Measurements from ENCODE around the gene UBP1.
"Not testable (repeated sequence)": the region's sequence is repeated elsewhere in the genome, so short reads cannot be mapped to it uniquely, and the experiment has no call there.

The UBP1 gene

DNA sequence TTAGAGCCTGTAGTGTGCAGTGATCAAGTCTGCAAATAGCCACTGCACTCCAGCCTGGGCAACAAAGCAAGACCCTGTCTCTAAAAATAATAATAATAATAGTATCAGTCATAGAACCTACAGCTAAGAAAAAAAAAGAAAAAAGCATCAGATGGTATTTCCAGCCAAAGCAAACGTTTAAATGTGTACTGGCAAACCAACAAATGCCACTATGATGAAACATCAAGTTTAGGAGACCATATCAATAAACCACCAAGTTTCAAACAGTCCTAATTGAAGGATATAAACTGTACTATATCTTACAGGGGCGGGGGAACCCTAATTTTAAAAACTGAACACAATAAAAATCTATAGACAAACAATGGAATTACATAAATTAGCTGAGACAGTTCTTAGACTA is 6.4 kb downstream of the UBP1 start:
- DNase-seq (ENCODE audit: low read depth in 2 of 2): no peak

DNA sequence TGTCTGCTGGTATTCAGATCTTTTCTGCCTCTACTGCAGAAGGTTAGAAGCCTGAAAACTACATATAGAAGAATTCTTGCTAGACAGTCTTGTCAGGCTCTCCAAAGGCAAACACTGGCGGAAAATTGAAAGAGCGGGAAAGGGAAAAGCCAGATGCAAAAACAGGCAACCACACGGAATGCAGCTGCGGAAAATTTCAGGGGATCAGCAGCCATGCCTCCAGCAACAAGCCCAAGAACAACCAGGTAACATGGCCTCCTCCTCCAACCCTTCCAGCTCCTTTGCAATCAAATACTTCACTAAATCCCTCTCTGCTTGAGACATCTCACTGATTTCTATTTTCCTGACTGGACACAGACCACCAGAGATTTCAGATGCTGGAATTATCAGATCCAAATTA is 9.6 kb downstream of the UBP1 start:
- no peak for DNase-seq (ENCODE audit: low read depth in 2 of 2)

DNA sequence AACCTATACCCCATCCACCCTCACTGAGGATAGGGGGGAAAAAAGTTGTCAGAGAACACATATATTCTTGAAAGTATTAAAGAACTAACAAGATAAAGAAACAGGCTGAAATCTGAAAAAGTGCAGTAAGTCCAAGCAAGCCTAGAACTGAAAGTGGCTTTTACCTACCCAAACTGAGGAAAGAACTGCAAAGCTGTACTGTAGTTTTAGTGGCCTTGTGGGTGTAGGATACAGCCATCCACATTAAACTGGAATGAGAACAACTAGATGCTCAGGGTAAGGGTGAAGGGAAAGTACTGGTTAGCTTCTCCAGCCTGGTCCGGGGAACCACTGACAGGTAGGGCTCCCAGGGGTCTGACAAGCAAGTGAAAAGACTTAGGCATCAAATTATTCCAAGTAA is 10.1 kb downstream of the UBP1 start:
- DNase-seq (ENCODE audit: low read depth in 2 of 2): no peak

DNA sequence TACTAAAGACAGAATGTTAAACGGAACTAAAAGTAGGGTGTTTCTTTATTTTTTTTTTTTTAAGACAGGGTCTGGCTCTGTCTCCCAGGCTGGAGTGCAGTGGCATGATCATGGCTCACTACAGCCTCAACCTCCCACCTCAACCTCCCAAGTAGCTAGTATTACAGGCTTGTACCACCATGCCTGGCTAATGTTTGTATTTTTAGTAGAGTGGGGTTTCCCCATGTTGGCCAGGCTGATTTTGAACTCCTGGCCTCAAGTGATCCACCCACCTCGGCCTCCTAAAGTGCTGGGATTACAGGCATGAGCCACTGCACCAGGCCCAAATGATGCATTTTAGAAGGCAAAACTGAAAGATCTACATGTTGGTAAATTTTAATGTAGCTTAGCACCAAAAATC is 10.9 kb downstream of the UBP1 start:
- not testable (repeated sequence) for DNase-seq (ENCODE audit: low read depth in 2 of 2)

DNA sequence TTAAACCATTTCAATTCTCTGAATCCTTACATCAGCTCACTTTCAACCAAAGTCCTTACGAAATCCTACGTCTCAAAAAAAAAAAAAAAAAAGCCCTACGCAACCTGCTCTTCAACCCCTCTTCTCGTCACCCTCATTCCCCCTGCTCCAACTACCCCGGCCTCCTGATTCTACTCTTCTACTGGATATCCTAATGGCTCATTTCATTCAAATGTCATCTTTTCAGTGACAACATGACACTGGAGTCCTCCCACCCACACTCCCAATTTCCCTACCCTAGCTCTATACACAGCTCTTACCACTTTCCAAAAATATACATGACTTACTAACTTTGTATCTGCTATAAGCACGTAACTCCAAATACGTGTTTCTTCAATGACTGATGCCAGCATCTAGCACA is 11.5 kb downstream of the UBP1 start:
- no peak for DNase-seq (ENCODE audit: low read depth in 2 of 2)

DNA sequence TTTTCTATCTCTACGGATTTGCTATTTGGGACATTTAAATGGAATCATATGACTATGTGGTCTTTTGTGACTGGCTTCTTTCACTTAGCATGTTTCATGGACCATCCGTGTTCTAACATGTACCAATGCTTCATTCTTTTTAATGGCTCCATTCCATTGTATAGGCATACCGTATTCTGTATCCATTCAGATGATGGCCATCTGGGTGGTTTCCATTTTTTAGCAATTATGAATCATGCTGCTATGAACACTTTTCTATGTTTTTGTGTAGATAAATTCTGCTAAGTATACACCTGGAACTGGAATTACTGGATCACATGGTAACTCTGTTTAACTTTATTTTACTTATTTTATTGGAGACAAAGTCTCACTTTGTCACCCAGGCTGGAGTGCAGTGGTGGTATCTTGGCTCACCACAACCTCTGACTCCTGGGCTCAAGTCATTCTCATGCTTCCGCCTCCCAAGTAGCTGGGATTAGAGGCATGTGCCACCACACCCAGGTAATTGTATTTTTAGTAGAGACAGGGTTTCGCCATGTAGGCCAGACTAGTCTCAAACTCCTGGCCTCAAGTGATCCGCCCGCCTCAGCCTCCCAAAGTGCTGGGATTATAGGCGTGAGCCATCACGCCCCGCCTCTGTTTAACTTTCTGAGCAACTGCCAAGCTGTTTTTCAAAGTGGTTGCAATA is 13.4 kb downstream of the UBP1 start:
- no peak for DNase-seq (ENCODE audit: low read depth in 2 of 2)

DNA sequence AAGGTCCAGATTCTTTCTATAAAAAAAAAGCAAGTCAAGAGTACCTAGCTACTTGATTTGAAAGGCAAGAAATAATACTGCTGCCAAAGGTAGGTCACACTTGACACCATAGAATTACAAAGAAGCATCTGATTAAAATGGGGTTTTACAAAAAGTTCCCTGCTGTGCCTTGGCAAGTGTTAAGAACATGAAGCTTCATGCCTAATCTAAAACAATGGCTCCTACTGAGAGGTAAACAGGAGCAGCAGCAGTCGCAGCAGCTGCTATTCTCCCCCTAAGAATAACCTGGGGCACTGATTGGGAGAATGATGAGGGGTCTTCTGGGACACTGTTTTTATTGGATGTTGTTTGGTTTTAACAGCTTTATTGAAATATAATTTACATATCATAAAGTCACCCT is 14.1 kb downstream of the UBP1 start:
- DNase-seq (ENCODE audit: low read depth in 2 of 2): no peak

DNA sequence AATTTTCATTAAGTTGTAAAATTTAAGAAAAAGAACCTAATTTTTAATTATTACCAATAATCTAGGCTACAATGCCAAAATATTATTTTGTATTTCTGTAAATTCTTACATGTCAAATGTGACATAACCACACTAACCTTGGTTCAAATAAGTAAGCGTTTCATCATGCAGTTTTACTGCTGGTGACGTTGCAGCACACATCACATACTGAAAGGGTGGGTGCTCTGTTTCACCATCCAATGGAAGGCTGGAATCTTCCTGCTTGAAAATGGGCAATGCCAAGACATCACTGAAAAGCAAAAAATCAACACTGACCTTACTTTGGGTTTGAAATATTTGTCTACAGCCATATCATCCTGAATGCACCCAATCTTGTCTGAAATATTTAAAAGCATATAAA is 14.8 kb downstream of the UBP1 start:
- DNase-seq (ENCODE audit: low read depth in 2 of 2): no peak

DNA sequence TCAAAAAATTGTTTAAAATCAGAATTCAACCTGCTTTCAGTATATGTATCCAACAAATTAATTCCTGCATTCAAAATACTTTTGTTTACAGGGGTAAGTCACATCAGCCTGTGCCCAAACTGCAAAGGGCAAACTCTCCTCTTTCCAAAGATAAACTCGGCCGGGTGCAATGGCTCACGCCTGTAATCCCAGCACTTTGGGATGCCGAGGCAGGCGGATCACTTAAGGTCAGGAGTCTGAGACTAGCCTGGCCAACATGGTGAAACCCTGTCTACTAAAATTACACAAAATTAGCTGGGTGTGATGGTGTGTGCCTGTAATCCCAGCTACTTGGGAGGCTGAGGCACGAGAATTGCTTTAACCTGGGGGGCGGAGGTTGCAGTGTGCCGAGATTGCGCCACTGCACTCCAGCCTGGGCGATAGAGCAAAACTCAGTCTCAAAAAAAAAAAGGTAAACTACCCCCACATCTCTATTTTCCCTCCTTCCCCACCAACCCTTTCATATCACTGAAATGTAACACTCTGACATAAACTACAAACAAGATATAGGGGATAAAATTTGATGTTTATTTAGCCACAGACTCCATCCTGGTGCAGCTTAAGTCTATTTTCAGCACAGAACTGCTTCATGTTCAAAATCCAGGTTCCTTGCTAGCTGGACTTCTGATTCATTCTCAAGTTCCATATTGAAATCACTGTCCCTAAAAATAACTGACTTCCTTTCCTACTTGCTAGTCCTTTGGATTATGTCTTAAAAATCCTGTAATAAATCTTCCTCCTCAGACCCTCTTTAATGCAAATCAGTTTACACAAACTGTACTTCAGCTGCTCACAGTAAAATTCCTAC is 15.4 kb downstream of the UBP1 start:
- DNase-seq (ENCODE audit: low read depth in 2 of 2): no peak

DNA sequence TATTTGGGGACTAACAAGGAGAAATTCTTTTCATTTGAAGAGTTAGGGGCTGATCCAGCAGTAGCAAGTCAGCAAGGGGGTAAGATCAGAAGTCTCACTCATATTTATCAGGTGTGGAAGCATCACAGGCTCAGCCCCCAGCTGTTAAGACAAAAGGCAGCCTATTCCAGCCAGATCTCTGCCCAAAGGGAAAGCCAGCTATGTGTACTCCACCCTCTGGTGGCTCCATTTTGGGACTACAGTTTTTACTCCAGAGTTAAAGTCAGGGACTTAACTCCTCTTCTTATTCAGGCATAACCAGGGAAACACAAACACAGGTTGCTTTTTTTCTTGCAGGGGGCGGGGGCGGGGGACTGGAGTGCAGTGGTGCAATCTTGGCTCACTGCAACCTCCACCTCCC is 19.2 kb downstream of the UBP1 start:
- DNase-seq (ENCODE audit: low read depth in 2 of 2): no peak

DNA sequence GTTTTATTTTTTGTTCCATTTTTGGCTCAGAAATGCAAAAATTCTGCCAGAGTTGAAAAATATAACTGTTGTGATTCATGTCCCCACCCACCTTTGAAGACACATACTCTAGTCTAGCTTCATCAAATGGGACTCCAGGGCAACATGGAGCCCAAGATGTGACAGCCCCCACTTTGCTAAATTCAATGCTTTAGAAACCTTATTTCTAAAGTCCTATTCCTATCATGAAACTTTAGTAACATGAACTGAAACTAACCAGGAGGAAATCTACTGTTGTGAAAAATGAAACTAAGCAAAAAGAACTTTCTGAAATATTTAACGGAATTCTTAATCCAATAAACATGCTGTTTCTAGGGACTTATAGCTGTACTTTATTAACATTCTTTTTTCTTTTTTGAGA is 20.3 kb downstream of the UBP1 start:
- no peak for DNase-seq (ENCODE audit: low read depth in 2 of 2)

DNA sequence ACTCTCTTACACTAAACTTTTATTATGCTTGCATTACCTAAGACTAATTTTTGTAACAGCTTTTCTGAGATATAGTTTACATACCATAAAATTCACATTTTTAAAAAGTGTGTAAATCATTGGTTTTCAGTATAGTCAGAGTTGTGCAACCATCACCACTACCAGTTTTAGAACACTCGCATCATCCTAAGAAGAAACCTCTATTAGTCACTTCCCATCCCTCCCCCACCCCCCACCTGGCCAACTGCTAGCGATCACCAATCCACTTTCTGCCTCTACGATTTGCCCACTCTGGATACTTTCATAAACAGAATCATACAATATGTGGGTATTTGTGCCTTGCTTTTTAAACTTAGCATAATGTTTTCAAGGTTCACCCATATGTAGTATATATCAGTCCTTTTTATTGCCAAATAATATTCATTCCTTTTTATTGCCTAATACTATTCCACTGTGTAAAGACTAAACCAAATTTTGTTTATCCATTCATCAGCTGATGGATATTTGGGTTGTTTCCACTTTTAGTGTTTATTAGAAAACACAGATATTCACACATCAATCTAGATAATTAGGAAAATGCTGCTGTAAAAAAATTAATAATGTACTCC is 23.0 kb downstream of the UBP1 start:
- no peak for DNase-seq (ENCODE audit: low read depth in 2 of 2)

DNA sequence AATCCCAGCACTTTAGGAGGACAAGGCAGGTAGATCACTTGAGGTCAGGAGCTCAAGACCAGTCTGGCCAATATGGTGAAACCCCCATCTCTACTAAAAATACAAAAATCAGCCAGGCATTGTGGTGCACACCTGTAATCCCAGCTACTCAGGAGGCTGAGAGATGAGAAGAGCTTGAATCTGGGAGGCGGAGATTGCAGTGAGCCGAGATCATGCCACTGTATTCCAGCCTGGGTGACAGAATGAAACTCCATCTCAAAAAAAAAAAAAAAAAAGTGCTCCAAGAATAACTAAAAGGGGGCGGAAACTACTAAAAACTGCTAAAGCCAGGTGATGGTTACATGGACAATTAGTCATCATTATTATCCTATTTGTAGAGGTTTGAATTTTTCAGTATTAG is 29.4 kb downstream of the UBP1 start:
- not testable (repeated sequence) for DNase-seq (ENCODE audit: low read depth in 2 of 2)

DNA sequence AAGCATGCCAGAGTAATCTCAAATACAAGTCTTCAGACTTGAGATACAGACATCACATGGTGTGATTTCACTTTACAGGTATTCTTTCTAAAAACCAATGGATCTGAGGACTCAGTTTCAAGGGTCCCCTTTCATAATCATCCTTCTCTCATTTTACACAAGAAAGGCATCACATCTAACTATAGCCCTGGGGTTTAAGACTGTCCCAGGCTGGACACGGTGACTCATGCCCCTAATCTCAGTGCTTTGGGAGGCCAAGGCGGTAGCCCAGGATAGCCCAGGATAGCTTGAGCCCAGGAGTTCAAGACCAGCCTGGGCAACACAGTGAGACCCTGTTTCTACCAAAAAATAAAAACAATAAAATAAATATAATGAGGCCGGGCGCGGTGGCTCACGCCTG is 36.4 kb downstream of the UBP1 start:
- no peak for DNase-seq (ENCODE audit: low read depth in 2 of 2)

DNA sequence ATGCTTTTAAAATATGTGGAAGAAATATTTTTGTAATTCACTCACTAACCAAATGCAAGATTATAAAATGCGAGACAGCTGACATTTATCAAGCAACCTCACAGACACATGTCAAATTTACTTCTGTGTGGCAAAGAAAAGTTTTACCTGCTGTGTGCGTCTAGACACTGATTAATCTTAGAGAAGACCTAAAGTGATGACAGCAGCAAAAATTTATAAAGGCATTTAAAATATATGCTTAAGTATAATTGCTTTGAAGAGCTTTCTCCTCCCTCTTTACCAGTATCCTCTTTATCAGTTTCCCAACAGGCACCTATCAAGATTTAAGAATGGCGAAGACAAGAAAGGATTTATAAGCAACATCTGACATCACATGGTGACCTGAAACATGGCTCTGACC is 37.3 kb downstream of the UBP1 start:
- no peak for DNase-seq (ENCODE audit: low read depth in 2 of 2)

DNA sequence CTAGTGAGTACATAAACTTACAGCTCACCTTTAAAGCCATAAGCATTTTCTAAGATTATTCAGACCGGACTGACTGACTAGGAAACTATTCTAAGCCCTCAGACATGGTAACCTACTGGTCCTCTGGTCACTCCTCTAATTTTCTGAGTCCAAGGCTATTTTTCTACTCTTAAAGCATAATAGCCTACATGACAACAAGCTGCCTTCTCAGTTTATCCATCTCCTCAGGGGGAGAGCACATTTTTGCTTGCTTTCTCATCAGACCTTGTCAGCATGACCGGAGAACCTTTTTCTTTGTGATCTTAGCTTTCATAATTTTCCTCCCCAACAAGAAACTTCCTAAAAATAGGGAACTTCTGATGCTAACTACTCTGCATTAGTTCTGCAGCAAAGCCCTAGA is 38.4 kb downstream of the UBP1 start:
- DNase-seq (ENCODE audit: low read depth in 2 of 2): no peak

DNA sequence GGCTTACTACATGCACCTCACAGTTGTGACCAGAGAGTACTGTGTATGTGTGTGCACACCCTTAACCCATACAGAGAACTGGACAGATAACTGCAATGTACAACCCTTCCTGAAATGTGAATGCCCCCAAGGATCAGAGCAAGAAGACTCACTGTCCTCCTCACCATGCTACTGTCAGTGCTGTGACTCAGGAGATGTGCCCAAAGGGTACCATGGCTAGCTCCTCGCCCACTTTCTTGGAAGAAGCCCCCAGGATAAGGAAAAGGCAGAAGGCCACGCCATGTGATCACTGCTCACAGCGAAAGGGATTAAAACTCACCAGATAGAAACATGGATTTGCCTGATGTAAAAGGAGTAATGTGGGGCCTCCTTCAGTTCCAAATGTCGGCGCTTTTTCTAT is 41.8 kb downstream of the UBP1 start:
- no peak for DNase-seq (ENCODE audit: low read depth in 2 of 2)

DNA sequence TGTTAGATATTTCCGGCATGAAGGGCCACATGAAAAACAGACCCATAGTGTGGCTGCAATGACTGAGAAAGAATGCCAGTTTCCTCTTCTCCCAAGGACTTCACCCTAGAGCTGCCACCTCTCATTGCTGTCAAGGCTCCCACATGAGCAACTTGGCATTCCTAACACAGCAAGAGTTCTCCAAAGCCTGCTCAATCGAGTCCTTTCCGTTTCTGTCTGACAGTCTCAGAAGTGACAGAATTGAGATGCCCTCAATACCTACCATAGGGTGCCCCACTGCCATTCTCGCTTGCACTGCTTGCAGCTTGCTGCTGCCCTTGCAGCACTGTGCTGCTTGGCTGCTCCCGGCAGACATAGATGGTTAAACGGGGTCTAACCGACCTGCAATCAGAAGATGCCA is 44.3 kb downstream of the UBP1 start:
- no peak for DNase-seq (ENCODE audit: low read depth in 2 of 2)

DNA sequence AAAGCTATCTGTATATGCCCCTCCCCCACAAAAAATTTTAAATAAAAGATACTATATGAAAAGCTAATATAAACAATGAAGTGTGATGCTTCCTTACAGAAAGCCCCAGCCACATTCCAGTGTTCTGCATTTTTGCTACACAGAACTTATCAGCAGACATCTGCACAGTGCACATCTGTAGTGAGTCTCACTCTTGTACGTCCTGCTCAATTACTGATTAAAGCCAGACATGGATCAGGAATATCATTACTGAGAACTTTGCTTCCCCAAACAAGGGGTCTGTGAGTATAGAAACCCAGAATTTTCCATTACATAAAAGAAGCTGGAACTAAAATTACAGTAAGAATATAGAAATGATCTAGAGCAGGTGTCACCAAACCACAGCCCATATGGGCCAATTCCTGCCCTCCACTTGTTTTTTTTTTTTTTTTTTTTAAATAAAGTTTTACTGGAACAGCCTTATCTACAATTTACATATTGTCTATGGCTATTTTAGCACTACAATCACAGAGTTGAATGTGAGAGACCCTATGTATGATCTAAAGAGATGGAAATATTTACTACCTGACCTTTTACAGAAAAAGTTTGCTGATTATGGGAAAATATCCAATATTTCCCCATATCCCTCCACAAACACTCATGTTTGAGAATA is 45.7 kb downstream of the UBP1 start:
- no peak for DNase-seq (ENCODE audit: low read depth in 2 of 2)

DNA sequence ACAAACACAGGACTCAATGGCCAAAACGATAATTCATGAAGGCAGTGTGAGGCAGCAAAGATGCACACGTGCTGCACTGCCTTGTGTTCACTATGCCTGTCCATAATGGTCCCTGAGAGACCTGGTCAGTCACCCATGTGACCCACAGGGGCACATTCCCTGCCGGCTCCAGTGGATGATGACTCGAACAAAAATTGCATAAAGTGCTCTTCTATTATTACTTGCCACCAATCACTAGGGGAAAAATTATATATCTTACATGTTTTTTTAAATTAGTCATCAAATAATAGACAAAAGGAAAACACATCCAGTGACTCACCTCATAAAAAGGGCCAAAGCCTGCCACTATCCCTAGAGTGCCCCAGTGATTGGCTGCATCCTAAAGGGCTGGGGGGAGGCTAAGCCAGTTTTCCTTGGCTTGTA is 47.5 kb downstream of the UBP1 start:
- no peak for DNase-seq (ENCODE audit: low read depth in 2 of 2)

DNA sequence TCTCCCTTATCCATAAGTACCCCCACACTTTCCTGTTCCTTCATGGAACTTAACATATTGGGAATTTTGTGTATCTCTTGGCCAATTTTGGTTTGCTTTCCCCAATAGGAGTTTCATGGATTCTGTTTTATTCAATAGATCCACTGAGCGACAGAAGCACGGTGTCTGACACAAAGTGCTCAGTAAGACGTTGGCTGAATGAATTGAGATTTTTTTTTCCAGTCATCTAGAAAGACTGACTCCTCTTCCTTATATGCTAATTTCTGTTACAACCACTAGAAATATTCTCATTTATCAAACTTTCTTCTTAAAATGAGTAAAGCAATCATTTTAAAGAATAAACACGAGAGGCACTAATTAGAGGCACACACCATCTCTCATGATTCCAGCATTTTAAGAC is 48.1 kb downstream of the UBP1 start:
- DNase-seq (ENCODE audit: low read depth in 2 of 2): no peak

DNA sequence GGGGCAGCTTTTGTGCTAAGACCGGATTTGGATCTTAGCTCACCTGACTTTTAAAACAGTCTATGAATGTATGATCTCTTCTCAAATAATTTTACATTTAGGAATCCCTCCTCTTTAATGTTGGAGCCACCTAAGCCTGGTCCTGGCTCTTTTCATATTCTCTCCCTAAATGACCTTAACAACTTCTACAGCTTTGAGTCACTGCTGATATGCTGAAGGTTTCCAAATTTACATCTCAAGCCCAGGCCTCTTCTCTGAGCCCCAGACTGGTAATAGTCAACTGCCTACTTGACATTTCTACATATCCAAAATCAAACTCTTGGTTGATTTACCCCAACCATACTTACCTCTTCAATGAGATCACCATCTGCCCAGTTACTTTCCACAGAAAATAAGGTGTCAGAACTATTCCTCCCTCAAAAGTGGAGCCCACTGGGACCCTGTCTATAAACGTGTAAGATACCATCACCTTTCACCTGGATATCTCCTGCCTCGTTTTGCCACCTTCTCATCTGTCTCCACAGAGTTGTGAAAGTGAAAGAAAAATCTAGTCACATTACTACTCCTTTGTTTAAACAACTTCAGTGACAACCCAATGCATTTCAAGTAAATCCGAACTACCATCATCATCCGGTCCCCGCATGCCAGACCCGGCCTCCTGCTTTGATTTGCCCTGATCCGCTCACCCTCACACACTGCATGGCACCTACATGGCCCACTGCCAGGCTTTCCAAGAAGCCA is 48.8 kb downstream of the UBP1 start:
- no peak for DNase-seq (ENCODE audit: low read depth in 2 of 2)

All from stimulated activated CD4-positive, alpha-beta T cell treated with anti-CD3 and anti-CD28 coated beads, Interleukin-1b, Interleukin-23, amount 100 ng/mL, for 1 hour (primary cell).